ENCODE results near the gene RASEF.

GRCh38 chr9:83011611-83012010 is 51.3 kb downstream of the RASEF start:
- TF ChIP-seq CTCF (IDR thresholded peaks at IDR 0.05; ENCODE audit: low read depth, low read length, poor library complexity, severe bottlenecking) (no peak), EZH2phosphoT487 (IDR thresholded peaks at IDR 0.05; ENCODE audit: borderline replicate concordance, low read length) (no peak)

All from DOHH2 (cell line).